Measurements from ENCODE around the gene PRUNE2. TPM values are rescaled to one million over a fixed set of nuclear protein-coding genes. Genes with fewer than 3 reads are reported as not detected.

PRUNE2 gene
- total and polyA plus RNA-seq, 9 of the 15 experiments (the other 6 are each of a cell fraction or from before 2014, with no cell fraction given): 0.05 to 0.45 (median 0.18) TPM; not detected in 1

- no peaks in the 10 kb centered on the region for H3K79me2 ChIP-seq (ENCODE audit: control insufficient read depth, insufficient read depth, low read length)
- H3K36me3 ChIP-seq (ENCODE audit: control insufficient read depth, insufficient read depth, low read length): no peaks in the 10 kb centered on the region
- ATAC-seq: peak; percentile 88
- no peaks in the 10 kb centered on the region for H3K27me3 ChIP-seq (ENCODE audit: control insufficient read depth in 2 of 2, insufficient read depth in 2 of 2, low read length in 2 of 2)
- no peaks in the 10 kb centered on the region; the same call in 1 of the 2 replicates for H3K9me3 ChIP-seq (replicated peaks; ENCODE audit: control insufficient read depth, insufficient read depth, low read depth, low read length)
- ChIA-PET POLR2A (interaction anchor here (0.6 to 0.7 kb wide), 2 partner anchors 42 to 215 kb away, joined by 3 read pairs; no protein-coding TSS in a partner anchor), CTCF (ENCODE audit: low intra/inter-chr PET ratio) (no interaction called here)
- H3K4me2 ChIP-seq (ENCODE audit: insufficient read depth, low read length): no peak overlapping the region
- H3K9ac ChIP-seq (ENCODE audit: insufficient read depth in 1 of 2, low read depth in 2 of 2, low read length in 2 of 2): no peak overlapping the region
- no peaks in the 10 kb centered on the region for H3K9me1 ChIP-seq (ENCODE audit: control insufficient read depth, insufficient read depth, low read length)
- DNase-seq (ENCODE audit: extremely low read depth in 1 of 4, low spot score in 3 of 4): peak in 3 of 4 experiments; percentile 7 to 32 (median 28)
- H4K20me1 ChIP-seq (replicated peaks; ENCODE audit: control insufficient read depth, insufficient read depth, low read length): no peaks in the 10 kb centered on the region
- H3K4me1 ChIP-seq (replicated peaks in 1 of 2; ENCODE audit: control insufficient read depth in 2 of 2, insufficient read depth in 2 of 2, low read length in 2 of 2): peaks cover 0 to 16% of the 10 kb centered on the region in 2 experiments; a peak in 4 of 5 replicates
- no peak overlapping the region for H3K4me3 ChIP-seq
- peak; percentile 69 for FAIRE-seq
- in situ Hi-C loops (cut with MboI): no loop called here
- no peak overlapping the region for H3K27ac ChIP-seq (ENCODE audit: extremely low read depth, low read depth, low read length)
- intact Hi-C loops (cut with micrococcal nuclease): loop anchor here (1.0 to 5.0 kb wide), 2 partner anchors 116 to 211 kb away; no protein-coding TSS in a partner anchor
- BruUV-seq (replicated peaks): no TSS peak
- peak overlapping the region; percentile 3; the same call in 1 of the 2 replicates for H2AFZ ChIP-seq (ENCODE audit: low read depth, low read length)
- 30% methylated on average over 6 of the region's 6 CpGs for WGBS (ENCODE audit: insufficient coverage, low coverage, missing lambda C conversion rate)
- no peak for TF ChIP-seq ZNF644 (tag; IDR thresholded peaks at IDR 0.05; ENCODE audit: low read depth)
- TF ChIP-seq MAZ (CRISPR knock-in tag; conservative IDR thresholded peaks at IDR 0.05 in 1 of 2, IDR thresholded peaks at IDR 0.05 in 1 of 2): no peak
- TF ChIP-seq, protein P1, sequence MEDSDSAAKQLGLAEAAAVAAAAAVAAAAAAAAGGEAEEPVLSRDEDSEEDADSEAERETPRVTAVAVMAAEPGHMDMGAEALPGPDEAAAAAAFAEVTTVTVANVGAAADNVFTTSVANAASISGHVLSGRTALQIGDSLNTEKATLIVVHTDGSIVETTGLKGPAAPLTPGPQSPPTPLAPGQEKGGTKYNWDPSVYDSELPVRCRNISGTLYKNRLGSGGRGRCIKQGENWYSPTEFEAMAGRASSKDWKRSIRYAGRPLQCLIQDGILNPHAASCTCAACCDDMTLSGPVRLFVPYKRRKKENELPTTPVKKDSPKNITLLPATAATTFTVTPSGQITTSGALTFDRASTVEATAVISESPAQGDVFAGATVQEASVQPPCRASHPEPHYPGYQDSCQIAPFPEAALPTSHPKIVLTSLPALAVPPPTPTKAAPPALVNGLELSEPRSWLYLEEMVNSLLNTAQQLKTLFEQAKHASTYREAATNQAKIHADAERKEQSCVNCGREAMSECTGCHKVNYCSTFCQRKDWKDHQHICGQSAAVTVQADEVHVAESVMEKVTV (CRISPR knock-in tag; IDR thresholded peaks at IDR 0.05): peak; percentile 37; the same call in 1 of the 2 replicates
- TF ChIP-seq, protein P2, sequence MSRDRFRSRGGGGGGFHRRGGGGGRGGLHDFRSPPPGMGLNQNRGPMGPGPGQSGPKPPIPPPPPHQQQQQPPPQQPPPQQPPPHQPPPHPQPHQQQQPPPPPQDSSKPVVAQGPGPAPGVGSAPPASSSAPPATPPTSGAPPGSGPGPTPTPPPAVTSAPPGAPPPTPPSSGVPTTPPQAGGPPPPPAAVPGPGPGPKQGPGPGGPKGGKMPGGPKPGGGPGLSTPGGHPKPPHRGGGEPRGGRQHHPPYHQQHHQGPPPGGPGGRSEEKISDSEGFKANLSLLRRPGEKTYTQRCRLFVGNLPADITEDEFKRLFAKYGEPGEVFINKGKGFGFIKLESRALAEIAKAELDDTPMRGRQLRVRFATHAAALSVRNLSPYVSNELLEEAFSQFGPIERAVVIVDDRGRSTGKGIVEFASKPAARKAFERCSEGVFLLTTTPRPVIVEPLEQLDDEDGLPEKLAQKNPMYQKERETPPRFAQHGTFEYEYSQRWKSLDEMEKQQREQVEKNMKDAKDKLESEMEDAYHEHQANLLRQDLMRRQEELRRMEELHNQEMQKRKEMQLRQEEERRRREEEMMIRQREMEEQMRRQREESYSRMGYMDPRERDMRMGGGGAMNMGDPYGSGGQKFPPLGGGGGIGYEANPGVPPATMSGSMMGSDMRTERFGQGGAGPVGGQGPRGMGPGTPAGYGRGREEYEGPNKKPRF (IDR thresholded peaks at IDR 0.05; ENCODE audit: low read depth, low read length): no peak
- peak; percentile 79 to 86 for TF ChIP-seq RAD21 (CRISPR knock-in tag; conservative IDR thresholded peaks at IDR 0.05 in 1 of 2, IDR thresholded peaks at IDR 0.05 in 1 of 2)
- TF ChIP-seq, protein P3, sequence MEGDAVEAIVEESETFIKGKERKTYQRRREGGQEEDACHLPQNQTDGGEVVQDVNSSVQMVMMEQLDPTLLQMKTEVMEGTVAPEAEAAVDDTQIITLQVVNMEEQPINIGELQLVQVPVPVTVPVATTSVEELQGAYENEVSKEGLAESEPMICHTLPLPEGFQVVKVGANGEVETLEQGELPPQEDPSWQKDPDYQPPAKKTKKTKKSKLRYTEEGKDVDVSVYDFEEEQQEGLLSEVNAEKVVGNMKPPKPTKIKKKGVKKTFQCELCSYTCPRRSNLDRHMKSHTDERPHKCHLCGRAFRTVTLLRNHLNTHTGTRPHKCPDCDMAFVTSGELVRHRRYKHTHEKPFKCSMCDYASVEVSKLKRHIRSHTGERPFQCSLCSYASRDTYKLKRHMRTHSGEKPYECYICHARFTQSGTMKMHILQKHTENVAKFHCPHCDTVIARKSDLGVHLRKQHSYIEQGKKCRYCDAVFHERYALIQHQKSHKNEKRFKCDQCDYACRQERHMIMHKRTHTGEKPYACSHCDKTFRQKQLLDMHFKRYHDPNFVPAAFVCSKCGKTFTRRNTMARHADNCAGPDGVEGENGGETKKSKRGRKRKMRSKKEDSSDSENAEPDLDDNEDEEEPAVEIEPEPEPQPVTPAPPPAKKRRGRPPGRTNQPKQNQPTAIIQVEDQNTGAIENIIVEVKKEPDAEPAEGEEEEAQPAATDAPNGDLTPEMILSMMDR (IDR thresholded peaks at IDR 0.05 in 2 of 3, conservative IDR thresholded peaks at IDR 0.05 in 1 of 3; ENCODE audit: insufficient read depth in 2 of 3, low read depth in 1 of 3, low read length in 3 of 3): peak; percentile 45 to 71 (median 45); a peak in 5 of 6 replicates
- TF ChIP-seq SMC3 (conservative IDR thresholded peaks at IDR 0.05; ENCODE audit: insufficient read depth, low read depth, low read length): 0 out of 2 replicates have a peak, but pooled peaks have one; percentile 41
- TF ChIP-seq SNAPC5 (CRISPR knock-in tag; IDR thresholded peaks at IDR 0.05): no peak
- TF ChIP-seq ZNF133 (CRISPR knock-in tag; IDR thresholded peaks at IDR 0.05): no peak
- TF ChIP-seq EP400 (IDR thresholded peaks at IDR 0.05): no peak
- no peak for TF ChIP-seq TAL1 (IDR thresholded peaks at IDR 0.05)
- TF ChIP-seq PHF8 (IDR thresholded peaks at IDR 0.05; ENCODE audit: borderline replicate concordance, low read length): no peak
- no peak for TF ChIP-seq TRIM24 (IDR thresholded peaks at IDR 0.05)
Measured at GRCh38 chr9:76658510-76659231, 247.2 kb downstream of the PRUNE2 start.

Data from K562 (cell line).